NOMO-1 treated with dmso at 0.1 percent for 144 hours (cell line): ENCODE results near the gene KCTD7.
A peak's percentile ranks its signal among the peaks of the same experiment; 100 is the strongest.
"Not testable (repeated sequence)": the region's sequence is repeated elsewhere in the genome, so short reads cannot be mapped to it uniquely, and the experiment has no call there.

Experiments
- DNase-seq: peaks from one replicate; lab custom pipeline; 2025; ENCODE audit not compliant: unreplicated experiment; lab: John Stamatoyannopoulos, UW

KCTD7 gene

DNA sequence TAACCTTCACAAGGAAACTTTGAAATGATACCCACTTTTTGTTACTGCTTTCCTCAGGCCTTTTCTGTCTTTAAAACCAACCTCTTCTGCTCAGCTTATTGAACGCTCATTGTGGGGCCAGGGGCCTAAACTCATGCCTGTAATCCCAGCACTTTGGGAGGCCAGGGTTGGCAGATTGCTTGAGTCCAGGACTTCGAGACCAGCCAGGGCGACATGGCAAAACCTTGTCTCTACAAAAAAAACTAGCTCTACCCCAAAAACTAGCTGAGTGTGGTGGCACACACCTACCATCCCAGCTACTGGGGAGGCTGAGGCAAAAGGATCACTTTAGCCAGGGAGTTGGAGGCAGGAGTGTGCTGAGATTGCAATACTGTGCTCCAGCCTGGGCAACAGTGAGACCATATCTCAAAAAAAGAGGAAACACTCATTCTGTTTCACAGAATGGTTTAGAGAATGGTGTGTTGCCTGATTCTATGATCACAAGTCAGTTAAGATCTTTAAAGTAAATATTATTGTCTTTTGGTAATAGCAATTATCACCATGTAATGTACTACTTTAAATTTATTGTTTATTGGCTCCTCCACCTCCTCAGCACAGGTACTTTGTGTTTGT is 51.1 kb downstream of the KCTD7 start:
- DNase-seq = no peak

DNA sequence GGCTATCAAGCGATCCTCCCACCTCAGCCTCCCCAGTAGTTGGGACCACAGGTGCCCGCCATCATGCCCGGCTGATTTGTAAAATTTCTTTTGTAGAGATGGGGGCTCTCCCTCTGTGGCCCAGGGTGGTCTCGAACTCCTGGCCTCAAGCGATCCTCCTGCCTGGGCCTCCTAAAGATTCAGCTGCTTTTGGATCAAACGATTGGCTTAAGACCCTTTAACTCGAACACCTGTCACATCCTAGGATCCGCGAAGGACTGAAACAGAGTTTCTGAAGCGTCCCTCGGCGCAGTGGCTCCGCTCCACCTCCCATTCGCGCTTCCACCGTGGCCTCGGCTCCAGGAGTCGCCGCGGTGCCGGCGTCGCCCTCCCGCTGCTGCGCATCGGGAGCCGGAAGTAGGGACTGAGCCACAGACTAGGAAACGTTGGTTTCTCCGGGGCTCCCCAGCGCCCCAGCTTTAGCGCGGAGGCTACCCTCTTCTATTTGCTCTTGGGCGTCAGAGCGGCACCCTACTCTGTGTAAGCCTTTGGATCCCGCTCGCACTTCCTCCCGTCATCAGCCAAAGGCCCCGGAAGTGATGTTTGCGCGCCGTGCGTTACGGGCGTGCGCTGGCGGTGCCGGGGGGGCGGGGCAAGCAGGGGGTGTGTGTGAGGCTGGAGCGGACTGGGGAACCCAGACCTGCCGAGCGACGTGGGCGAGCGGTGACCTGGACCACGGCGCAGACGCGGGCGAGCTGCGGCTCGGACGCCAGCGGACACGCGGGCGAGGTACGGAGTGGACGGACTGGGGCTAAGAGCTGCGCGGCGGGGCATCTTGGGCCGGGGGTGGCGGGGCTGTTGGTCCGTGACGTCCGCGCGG is 53.0 kb downstream of the KCTD7 start:
- DNase-seq = peak; percentile 88

DNA sequence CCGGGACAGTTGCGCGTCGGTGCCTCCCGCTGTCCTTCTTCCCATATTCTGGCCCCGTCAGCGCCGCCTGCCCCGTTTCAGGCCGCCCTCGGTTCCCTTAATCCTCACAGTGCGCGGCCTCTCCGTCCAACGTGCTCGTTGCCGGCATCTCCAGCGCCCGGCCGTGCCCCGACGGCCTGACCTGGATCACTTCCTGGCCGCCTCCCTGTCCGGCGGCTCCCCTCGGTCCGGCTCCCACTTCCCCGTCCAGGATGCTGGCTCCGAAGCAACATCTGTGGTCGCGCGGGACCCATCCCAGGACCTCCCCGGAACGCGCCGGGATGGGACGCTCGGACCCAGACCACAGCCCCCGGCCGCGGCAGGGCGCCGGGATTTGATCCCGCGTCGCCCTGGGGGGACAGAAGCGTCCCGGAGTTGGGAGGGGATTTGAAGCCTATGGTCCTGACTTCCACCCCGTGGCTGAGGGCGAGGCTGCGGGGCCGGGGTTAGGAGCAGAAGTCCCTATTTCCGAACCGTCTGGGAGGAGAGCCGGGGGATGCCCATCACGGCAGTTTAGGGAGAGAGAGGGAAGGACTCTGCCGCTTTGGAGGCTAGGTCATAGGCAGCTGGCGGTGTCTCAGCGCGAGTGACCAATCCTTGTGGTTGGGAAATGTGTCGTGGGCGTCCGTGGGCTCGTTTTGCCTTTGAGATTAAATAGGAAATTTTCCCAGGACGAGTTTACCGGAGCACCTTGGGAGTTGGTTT is 53.8 kb downstream of the KCTD7 start:
- DNase-seq = no peak

DNA sequence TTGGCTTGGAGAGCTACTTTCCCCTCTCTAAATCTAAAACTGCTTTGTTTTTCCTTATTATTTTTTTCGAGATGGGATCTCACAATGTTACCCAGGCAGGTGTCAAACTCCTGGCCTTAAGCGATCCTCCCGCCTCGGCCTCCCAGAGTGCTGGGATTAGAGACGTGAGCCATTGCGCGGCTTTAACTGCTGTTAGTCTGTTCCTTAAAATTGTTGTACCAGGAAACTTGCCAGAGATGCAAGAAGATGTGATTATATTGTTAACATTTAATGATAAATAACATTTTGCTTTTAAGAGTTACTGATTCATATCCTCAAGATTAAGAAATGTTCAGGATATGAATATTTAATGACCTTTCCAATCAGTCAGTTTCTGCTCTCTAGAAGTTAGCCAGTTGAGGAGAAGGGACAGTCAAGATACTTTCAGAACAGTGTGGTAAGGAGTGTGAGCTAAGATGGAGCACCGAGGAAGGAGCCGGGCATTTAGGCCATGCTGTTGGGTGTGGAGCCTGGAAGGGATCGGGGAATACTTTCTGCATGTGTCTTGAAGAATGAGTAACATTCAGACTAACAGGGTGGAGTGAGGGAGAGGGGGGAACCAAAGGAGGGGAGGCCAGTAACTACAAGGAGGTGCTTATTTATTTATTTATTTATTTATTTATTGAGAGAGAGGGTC is 54.6 kb downstream of the KCTD7 start:
- not testable (repeated sequence) for DNase-seq

DNA sequence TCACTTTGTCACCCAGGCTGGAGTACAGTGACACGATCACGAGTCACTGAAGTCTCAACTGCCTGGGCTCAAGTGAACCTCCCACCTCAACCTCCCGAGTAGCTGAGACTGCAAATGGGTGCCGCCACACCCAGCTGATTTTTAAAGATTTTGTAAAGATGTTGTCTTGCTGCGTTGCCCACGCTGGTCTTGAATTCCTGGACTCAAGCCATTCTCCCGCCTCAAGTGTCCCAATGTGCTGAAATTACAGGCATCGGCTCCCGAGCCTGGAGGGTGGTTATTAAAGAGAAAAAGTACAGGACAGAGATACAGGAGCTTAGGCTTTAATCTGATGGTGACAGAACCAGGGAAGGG is 55.1 kb downstream of the KCTD7 start:
- no peak for DNase-seq

- not testable (repeated sequence) for DNase-seq
These were observed 57.0 kb downstream of the KCTD7 start for GRCh38 chr7:66685663-66686062.

GRCh38 chr7:66687186-66687585 is 58.5 kb downstream of the KCTD7 start:
- no peak for DNase-seq

DNA sequence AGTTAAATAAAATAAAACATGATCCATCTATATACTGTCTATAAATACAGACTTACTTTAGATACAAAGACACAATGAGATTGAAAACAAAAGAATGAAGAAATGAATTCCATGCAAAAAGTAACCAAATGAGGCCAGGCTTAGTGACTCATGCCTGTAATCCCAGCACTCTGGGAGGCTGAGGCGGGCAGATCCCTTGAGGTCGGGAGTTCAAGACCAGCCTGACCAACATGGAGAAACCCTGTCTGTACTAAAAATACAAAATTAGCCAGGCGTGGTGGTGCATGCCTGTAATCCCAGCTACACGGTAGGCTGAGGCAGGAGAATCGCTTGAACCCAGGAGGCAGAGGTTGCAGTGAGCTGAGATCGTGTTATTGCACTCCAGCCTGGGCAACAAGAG is 59.0 kb downstream of the KCTD7 start:
- DNase-seq = not testable (repeated sequence)

DNA sequence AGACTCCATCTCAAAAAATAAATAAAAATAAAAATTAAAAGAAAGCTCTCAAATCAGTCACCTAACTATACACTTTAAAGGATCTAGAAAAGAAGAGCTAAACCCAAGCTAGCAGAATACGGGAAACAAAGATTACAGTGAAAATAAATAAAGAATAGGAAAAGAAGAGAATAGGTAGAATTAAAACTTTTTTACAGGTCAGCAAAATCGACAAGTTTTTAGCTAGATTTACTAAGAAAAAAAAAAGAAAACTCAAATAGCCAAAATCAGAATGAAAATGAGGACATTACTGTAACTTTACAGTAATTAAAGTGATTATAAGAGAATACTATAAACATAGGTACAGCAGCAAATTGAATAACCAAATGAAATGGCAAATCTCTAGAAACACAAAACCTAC is 60.4 kb downstream of the KCTD7 start:
- no peak for DNase-seq

DNA sequence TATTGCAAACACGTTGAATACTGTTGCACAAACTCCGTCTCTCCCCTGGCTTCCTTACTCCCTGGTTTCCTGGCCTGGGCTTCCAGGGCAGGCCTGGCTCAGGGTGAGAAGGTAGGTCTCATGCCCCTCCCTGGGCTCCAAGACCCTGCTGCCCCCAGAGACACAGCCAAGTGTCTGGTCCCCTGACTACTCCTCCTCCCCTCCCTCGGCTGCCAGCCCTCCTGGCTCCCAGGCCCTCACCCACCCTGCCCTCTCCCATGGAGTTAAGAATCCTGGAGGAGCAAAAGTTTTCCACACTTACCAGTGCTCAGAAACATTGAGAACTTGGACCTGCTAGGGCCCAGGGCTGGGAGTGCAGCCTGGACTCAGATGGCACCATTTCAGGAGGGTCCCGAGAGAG is 64.7 kb downstream of the KCTD7 start:
- no peak for DNase-seq
